ENCODE data around the gene LRRC4C. TPM values are rescaled to one million over a fixed set of nuclear protein-coding genes. Genes with fewer than 3 reads are reported as not detected.

The LRRC4C gene
- total RNA-seq, 1 experiment from 2014 or later, result 0.72 TPM

- TF ChIP-seq STAT6 (CRISPR knock-in tag; conservative IDR thresholded peaks at IDR 0.05; ENCODE audit: low read depth) (no peak), ZNF532 (CRISPR knock-in tag; IDR thresholded peaks at IDR 0.05; ENCODE audit: borderline replicate concordance) (no peak)
These were observed 839.8 kb downstream of the LRRC4C start (continued) for GRCh38 chr11:40619654-40620053.

- POLR2A ChIA-PET, result no interaction called here
- Mint-ChIP-seq H3K36me3 (peaks cover 21% of the 10 kb centered on the region), H3K9me3 (peaks cover 34% of the 10 kb centered on the region), H3K4me3 (no peak overlapping the region), H3K27ac (no peak overlapping the region), H3K4me1 (peaks cover 8% of the 10 kb centered on the region), H3K27me3 (ENCODE audit: low read depth) (no peaks in the 10 kb centered on the region)
- no peak for ATAC-seq
- no peak for DNase-seq (ENCODE audit: low spot score)
- CTCF ChIA-PET, result no interaction called here
- TF ChIP-seq TEAD4 (CRISPR knock-in tag; IDR thresholded peaks at IDR 0.05) (no peak), ERG (CRISPR knock-in tag; IDR thresholded peaks at IDR 0.05) (no peak), MXD4 (CRISPR knock-in tag; IDR thresholded peaks at IDR 0.05; ENCODE audit: borderline replicate concordance) (no peak), ZMAT4 (CRISPR knock-in tag; IDR thresholded peaks at IDR 0.05) (no peak), STAT6 (CRISPR knock-in tag; conservative IDR thresholded peaks at IDR 0.05; ENCODE audit: low read depth) (no peak), SMAD3 (CRISPR knock-in tag; IDR thresholded peaks at IDR 0.05; ENCODE audit: borderline replicate concordance) (no peak), NFYB (CRISPR knock-in tag; conservative IDR thresholded peaks at IDR 0.05; ENCODE audit: low read depth) (no peak), ZNF281 (CRISPR knock-in tag; IDR thresholded peaks at IDR 0.05) (no peak), CDX4 (CRISPR knock-in tag; IDR thresholded peaks at IDR 0.05; ENCODE audit: borderline replicate concordance) (no peak), JUN (CRISPR knock-in tag; IDR thresholded peaks at IDR 0.05) (no peak), ZNF416 (CRISPR knock-in tag; IDR thresholded peaks at IDR 0.05) (no peak), NR3C1 (CRISPR knock-in tag; conservative IDR thresholded peaks at IDR 0.05; ENCODE audit: low read depth) (no peak), MAX (CRISPR knock-in tag; IDR thresholded peaks at IDR 0.05) (no peak), E2F5 (CRISPR knock-in tag; IDR thresholded peaks at IDR 0.05) (no peak), E2F4 (CRISPR knock-in tag; IDR thresholded peaks at IDR 0.05; ENCODE audit: borderline replicate concordance, low read depth) (no peak)
These were observed 852.7 kb downstream of the LRRC4C start for GRCh38 chr11:40606800-40607199.
